GM21360 (cell line): Measurements from ENCODE around the gene PTPRG.

ENCODE experiments used
- ATAC-seq: cut with Tn5 transposase; IDR thresholded peaks from one replicate; pipeline ENCODE4 v1.9.1; 2021; ENCODE audit warnings: mild to moderate bottlenecking, moderate library complexity; ENCODE audit not compliant: unreplicated experiment

PTPRG gene

GRCh38 chr3:61583890-61584875, 22.8 kb downstream of the PTPRG start:
- ATAC-seq: no peak

DNA sequence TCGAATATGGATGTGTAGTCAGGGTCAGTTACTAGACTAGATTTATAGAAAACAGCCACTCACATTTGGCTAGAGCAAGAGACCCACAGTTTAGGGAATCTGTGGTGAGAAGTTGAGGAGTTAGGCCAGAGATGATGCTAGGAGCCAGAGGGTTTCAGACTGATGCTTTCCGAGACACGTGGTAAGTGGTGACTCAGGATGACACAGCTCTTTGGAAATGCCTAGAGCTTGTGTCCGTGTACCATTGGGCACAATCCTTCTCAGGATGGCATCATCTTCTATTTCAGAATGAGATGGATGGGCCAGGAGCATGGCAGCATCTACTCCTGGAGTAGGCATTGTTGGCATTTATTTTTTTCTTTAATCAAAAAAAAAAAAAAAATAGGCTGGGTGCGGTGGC, 28.5 kb downstream of the PTPRG start:
- no peak for ATAC-seq

GRCh38 chr3:61591300-61591699, 29.9 kb downstream of the PTPRG start:
- no peak for ATAC-seq

DNA sequence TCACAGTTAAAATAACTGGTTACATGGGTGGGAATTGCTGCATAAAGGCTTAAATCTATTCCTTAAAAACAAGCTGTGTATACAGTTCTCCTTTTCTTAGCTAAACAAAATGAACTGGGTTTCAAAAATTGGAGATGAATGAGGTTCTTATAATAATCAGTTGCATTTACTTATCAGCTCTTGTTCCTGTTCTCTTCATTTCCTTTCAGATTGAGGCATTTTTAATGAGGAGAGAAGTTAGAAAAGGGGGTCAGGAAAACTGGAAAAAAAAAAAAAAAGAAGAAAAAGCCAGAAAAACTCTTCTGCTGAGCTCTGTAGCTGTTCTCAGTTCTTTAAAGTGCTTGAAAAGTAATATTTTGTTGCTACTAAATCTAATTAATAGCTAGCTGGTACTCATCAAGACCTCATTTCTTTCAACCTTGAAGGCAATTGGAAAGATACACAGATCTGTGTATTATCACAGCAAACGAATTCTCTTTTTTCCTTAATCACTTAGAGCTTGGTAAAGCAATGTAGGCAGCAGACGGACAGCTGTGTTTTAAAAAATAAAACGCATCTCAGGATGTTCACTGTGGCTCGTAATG, 32.2 kb downstream of the PTPRG start:
- ATAC-seq: no peak

- no peak for ATAC-seq
Observed at GRCh38 chr3:61594144-61594963, 33.0 kb downstream of the PTPRG start.

DNA sequence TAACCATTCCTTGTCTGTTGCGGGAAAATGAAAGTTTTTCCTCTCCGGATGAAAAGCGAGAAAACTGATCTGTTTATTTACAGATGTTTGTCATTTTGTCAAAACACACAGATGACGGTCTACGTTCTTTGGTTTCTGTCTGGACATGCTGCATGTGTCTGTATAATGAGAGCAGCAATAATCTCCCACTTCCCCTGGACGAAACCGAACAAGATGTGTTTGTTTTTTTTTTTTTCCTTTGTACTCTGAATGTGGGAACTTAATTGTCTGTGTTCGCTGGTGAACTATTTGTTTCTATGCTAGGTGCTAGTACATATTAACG, 33.6 kb downstream of the PTPRG start:
- ATAC-seq: no peak

GRCh38 chr3:61595288-61595687, 33.9 kb downstream of the PTPRG start:
- no peak for ATAC-seq

GRCh38 chr3:61595826-61596225, 34.5 kb downstream of the PTPRG start:
- no peak for ATAC-seq

GRCh38 chr3:61597906-61598305, 36.5 kb downstream of the PTPRG start:
- no peak for ATAC-seq

DNA sequence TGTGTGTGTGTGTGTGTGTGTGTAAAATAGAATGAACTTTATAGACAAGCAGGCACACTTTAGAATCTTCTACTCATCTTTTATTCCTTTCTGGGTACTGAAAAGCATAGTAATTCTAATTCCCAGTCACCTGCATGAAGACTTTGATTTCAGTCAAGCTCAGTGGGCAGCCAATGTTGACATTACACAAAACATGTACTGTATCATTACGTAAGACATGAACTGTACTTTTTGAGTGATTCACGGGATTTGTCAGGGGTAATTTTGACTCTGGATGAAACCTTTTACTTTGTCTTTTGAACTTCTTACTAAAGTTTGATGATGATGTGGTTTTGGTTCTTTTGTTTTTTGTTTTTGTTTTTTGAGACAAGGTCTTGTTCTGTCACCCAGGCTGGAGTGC, 38.8 kb downstream of the PTPRG start:
- no peak for ATAC-seq

DNA sequence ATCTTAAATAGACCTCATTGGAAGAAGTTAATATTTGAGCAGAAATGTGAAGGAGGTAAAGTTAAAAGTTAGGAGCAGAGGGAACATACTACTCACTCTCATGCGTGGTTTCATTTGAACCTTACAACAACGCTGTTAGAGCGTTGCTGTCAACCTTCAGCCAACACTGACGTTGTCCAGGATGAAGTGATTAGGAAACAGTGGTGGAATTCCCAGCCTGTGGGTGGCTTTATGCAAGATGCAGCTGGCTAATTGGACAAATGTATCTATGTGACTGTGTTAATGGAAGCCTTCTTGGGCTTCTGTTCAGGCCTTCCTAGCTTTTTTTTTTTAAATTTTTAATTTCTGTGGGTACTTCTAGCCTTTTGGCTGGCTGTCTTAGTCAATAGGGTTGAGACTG, 40.5 kb downstream of the PTPRG start:
- no peak for ATAC-seq

- ATAC-seq: no peak
Observed at GRCh38 chr3:61602466-61602865, 41.1 kb downstream of the PTPRG start.

DNA sequence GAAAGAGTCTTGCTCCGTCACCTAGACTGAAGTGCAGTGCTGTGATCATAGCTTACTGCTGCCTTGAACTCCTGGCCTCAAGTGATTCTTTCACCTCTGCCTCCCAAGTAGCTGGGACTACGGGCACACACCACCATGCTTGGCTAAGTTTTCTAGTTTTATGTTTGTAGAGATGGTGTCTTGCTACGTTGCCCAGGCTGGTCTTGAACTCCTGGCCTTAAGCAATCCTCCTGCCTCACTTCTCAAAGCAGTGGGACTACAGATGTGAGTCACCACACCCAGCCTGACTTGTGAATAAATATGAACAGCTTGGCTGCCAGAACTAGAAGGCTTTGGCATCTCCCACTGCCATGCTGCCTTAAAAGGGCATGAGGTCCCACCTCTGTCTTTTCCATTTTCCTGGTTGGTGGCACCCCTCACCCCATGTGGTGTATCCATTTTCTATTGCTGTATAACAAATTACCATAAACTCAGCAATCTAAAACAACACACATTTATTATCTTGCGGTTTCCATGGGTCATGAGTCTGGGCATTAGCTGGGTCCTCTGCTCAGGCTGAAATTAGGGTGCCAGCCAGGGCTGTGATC, 44.3 kb downstream of the PTPRG start:
- no peak for ATAC-seq

GRCh38 chr3:61606196-61606595, 44.8 kb downstream of the PTPRG start:
- ATAC-seq: no peak

- no peak for ATAC-seq
Observed at GRCh38 chr3:61608072-61608471, 46.7 kb downstream of the PTPRG start.

DNA sequence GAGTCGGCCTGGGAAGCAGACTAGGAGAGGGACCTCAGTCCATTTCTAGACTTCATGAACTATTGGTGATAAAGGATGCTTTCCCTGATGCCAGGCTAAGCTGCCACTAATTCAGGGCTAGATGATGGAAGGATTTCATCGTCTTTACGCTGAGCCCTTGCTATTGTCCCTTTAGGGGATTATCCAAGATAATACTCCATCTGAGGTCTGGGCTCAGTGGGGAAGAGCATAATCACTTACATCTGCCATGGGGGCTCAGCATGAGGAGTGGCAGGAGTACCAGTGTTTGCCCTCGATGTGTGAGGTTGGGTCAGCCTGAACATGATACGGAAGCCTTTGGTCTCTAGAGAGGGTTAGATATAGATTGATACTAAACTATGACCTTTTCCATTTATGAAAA, 47.3 kb downstream of the PTPRG start:
- ATAC-seq: no peak

- ATAC-seq: no peak
Observed at GRCh38 chr3:61610316-61610715, 48.9 kb downstream of the PTPRG start.

DNA sequence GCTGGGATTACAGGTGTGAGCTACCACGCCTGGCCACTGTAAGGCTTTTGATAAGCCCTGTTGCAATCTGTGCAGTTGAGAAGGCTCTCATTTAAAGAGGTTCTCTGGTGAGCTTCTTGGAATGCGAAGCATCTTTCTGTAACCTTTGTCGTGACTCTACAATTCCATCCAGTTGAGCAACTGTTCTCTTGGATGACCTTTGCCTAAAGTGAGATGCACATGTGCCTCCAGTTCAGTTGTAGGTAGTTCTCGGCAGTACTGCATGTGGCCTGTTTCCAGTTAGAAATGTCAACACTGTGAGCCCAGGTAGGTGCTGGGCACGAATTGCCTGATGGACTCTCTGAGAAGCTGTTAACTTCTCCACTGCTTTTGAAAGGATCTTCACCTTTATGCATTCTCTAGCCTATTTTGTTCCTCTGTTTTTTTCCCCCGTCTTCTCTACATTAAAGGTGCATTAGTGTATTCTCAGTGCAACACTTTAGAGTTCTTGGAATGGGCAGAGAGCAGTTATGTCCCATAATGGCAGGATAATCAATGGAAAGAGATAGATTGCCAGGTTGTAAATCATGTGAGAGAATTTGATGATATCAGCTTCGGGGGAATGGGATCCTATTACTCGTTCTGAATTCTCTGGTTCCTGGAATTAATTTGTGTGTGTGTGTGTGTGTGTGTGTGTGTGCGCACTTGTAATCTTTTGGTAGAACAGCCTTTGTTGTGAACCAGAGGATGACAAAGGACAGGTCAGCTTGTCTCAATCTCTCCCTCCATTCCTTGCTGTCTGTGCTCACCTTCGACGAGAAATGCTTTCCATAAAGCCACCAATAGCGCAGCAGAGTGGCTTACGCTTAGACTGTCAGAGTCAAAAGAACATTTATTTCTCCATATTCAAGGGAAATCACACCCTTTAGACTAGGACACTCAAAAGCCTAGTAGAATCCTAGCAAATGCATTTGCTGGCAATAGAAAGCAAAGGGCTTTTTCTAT, 51.1 kb downstream of the PTPRG start:
- ATAC-seq: no peak

- no peak for ATAC-seq
Observed at GRCh38 chr3:61613666-61614065, 52.3 kb downstream of the PTPRG start.

GRCh38 chr3:61615643-61616042, 54.3 kb downstream of the PTPRG start:
- ATAC-seq: no peak
